HG02970 (cell line): ENCODE data around the gene MED12L.

Experiments used
- ATAC-seq: cut with Tn5 transposase; IDR thresholded peaks from one replicate; pipeline ENCODE4 v1.9.1; 2021; ENCODE audit warnings: mild to moderate bottlenecking, moderate library complexity, moderate number of reproducible peaks; ENCODE audit not compliant: unreplicated experiment, low FRiP score

Gene MED12L

DNA sequence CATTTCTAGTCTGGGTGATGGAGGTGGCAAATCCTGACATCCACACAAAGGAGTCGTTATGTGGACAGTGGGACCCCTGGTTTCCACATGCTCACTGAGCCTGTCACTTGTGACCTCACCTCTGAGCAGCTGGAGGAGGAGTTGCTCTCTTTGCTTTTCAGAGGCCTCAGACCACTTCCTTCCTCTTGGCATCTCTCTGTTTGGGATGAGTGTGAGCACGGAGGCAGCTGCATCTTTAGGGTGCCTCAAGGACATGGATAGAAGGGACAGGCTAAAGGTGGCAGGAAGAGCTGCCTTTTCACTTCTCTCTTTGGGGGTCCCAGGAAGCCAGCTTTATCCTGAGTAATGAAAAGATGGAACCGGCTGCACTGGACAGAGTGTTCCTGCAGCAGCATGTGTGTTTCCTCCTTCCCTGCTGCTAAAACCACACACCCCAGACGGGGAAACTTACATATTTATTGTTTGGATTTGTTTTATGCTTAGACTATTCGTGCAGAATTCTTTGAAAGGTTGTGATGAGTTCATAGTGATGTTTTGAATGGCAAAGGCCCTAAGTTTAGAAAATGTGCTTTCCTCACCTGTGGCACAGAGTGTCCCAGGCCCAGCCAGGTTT, 85.8 kb downstream of the MED12L start:
- no peak for ATAC-seq

DNA sequence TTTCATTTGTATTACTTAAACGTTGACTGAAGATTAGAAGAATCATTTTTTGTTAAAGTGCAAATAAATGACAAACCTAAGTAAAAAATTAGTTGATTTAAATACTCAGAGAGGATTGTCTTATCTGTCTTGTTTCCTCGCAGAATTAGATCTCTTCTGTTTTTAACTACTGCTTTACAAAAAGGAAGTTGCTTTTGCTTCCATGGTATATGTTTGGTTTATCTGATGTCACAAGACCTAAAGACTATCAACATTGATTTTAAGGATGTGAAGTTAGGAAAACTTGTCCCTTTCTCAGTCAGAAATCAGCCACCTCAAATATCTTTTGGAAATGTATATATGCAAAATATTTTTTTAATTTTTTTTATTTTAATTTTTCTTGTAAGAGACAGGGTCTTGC, 88.9 kb downstream of the MED12L start:
- ATAC-seq = no peak

DNA sequence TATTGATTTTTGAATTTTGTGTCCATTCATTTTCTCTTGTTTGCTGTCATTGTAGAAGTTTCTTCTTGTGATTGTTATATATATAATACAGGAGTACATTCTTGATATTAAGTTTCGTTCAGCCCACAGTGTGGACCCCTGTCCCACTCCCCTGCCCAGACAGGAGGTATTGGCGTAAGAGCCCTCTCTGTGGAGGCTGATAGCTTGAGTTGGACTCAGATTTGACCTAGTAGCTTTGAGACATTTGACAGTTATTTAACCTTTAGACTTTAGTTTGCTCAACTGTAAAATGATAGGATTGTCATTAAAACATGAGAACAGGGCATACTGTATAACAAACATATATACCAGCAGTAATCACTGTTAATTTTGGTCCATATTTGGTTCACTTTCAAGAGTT, 90.5 kb downstream of the MED12L start:
- no peak for ATAC-seq

DNA sequence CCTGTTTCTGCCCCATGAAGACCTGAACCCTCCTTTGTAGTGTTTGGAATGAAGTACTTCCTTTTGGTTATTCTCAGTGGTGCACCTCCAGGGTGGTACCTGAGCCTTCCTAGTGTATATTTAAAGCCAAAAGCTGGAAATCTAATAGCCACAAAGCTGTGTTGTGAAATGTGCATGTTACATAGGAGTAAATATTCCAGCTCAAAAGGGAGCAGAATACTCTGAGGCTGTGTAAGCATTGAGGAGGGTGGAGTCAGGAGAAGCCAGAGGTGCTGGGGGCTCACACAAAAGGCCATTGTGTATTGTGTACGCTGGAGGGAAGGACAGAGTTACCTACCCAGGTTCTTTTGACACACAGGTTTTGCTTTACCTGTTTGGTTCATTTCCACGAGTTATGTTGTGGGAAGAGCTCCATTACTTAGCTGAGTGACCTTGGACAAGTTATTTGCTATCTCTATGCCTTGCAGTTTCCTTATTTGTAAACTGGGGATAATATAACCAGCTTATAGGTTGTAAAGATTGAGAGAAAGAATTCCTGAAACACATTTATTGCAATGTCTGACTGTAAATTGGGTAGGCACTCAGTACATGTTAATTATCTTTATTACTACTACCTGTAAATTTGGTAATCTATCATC, 92.9 kb downstream of the MED12L start:
- ATAC-seq = no peak

DNA sequence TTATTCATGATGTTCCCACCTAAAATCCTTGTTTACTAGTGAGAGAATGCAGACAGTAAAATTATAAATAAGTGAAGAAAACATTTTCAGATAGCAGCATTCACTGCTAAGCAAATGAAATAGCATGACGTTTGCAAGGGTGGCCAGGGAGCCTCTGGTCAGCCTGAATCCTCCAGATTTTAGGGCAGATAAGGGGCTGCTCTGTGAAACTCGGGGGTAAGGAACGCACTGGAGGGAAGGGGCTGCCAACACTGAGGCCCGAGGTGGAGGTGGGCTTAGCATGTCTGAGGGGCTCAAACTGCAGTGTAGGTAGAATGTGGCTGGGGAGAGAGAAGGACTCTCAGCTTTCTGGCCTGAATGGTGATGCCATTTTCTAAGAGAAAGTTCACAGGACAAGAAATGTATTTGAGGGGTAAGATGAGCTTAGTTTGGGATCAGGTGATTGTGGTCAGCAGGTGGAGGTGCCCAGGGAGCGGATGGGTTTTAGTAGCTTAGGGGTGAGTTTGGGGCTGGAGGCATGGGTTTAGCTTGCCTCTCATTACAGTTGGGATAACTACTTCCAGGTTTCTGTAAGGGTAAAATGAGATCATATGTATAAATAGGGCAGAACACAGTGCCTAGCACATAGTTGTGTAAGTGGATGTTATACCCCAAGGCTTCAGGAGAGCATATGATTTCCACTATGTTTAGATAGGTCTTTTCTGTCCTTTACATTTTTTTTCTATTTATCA, 97.0 kb downstream of the MED12L start:
- ATAC-seq = no peak

DNA sequence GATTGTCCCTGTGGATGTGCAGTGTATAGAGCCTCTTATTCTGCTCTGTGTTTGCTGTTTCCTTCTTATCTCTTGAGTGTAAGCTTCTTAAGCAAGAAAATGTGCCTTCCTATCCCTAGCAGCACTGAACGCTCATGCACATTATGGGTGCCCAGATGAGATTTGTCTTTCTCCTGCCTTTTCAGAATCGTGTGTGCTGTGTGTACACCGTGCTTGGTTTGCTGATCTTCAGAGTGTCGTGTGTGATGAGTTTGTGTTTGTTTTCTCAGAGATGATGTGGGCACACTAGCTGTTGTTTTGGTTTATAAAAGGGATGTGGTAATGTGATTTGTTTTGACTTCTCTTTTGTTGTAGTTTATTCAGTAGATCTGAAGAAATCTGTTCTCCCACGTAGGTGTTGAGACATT, 97.8 kb downstream of the MED12L start:
- no peak for ATAC-seq

DNA sequence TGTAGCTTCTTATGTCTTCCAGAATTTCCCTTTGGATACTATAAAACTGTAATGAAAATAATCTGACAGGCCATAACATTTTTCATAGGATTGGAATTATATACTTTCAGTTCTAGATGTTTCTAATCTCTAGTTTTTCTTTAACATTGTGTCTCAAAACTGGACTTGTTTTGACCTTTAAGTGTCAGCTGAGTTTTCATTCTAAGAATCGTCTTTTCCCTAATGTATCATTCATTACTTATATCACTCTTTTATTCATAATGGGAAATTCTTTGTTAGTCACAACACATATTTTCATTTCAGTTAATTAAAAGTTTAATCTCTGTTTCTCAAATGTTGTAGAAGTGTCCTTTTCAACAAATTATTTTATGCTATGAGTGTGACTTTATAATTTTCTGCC, 105.6 kb downstream of the MED12L start:
- ATAC-seq = no peak

DNA sequence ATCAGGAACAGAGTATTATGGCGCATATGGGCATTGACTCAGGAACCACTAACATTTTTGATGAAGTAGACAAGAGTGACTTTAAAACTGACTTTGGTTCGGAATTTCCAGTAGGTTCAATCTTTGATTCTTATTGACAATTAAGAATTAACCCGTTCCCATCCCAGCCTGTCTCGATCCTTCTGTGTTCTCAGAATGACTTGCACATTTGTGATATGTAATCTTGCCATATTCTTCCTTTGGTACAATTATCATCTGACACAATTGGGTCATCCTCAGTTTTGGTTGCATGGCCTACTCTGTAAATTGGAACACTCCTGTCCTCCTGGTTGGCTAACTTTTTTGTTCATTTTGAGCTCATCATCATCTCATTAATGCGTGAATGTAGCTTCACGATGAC, 107.1 kb downstream of the MED12L start:
- no peak for ATAC-seq

DNA sequence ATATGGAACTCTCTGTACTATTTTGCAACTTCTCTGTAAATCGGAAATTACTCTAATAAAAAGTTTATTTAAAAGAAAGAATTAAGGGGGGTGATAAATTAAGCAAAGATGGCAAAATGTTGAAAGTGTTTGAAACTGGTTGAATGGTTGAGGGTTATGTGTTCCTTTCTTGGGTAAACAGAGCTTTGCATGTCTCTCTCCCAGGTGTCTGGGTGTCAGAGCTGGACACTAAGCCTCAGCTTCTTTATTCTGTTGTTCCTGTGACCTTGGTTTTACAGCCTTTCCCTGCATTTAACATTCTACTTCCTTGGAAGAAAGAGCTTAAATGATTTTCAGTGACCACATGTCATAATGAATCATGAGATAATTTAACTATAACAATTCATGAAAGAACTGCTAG, 110.4 kb downstream of the MED12L start:
- no peak for ATAC-seq

GRCh38 chr3:151196434-151196833, 111.0 kb downstream of the MED12L start:
- no peak for ATAC-seq

DNA sequence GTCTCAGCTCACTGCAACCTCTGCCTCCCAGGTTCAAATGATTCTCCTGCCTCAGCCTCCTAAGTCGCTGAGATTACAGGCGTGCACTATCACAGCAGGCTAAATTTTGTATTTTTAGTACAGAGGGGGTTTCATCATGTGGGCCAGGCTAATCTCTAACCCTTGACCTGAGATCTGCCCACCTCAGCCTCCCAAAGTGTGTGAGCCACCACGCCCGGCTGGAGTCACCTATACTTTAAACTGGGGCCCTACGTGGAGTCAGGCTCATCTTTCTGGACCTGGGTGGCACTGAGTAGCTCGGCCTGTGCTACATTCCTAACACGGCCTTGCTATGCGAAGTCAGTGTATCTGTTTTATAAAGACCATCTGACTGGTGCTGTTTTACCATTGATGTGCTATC, 111.8 kb downstream of the MED12L start:
- no peak for ATAC-seq

GRCh38 chr3:151197981-151198767, 112.7 kb downstream of the MED12L start:
- ATAC-seq = no peak

- no peak for ATAC-seq
Measured at GRCh38 chr3:151198849-151199248, 113.4 kb downstream of the MED12L start.

DNA sequence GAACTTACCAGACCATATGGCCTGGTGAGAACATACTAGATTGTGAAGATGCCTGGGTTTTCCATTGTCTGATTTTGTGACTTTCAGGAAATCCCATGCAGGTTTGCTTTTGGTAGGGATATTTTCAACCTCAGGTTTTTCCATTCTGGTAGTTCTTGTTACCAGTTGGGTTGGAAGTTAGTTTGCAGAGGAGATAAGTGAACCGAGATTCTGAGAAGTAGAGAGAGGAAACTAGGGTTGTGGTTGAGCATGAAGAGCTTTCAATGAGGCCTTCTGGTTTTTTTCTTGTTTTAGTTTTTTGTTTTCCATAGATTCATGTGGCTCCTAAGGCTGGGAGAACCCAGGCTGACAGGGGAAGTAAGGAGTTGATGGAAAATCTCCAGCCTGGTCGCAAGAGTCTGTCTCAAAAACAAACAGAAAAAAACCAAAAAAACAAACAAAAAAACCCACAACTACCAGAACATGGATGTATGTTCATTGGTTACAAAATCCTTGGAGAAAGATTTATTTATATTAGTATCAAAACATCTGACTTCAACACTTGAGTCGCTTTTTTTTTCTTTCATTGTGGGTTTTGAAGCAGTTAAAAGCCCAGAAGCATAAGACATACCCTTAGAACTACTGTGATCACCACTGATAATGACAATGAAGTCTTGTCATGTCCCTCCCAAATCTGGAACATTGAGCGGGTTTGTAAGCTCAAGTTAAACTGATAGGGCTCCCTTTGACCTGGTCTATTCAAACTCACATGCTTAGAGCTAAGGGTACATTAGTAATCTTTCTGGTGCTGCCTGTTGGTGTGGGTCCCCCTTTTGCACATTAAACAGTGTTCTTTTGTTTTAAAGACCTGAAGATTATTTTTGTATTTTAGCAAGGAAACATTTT, 114.3 kb downstream of the MED12L start:
- no peak for ATAC-seq

- ATAC-seq = no peak
Measured at GRCh38 chr3:151200586-151200985, 115.1 kb downstream of the MED12L start.

DNA sequence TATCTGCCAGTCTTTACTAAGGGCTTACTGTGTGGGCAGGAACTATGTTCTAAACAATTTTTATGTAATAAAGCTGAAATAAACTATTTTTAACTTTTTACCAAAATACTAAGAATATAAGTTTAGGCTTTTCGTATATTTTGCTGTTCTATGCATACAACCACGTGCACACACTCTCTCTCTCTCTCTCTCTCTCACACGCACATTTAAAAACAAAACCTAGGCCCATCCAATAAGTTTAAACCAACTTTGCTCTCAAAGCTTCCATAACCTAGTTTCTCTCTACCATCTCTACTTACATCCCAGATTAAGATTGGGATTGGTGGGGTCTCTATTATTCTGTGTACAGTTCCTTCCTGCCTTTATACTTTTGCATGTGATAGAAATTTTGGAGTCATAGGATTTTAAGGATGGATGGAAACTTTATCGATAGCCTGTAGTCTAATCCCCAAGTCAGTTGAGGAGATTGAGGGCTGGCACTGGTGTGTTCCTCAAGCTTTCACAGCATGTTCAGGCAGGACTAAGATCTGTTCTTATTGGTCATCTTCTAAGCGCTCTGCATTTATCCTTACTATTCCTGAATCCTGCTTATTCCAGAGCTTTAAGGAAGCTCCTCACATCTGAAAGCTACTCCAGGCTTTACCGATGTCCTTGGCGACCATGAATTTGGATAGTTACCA, 115.7 kb downstream of the MED12L start:
- no peak for ATAC-seq

- peak; percentile 75 for ATAC-seq
Measured at GRCh38 chr3:151203051-151203420, 117.6 kb downstream of the MED12L start, which contains the start of gene GPR171. Gene GPR171 (minus strand): TSS chr3:151203216. CDS start chr3:151199386, 3,830 bp downstream.

DNA sequence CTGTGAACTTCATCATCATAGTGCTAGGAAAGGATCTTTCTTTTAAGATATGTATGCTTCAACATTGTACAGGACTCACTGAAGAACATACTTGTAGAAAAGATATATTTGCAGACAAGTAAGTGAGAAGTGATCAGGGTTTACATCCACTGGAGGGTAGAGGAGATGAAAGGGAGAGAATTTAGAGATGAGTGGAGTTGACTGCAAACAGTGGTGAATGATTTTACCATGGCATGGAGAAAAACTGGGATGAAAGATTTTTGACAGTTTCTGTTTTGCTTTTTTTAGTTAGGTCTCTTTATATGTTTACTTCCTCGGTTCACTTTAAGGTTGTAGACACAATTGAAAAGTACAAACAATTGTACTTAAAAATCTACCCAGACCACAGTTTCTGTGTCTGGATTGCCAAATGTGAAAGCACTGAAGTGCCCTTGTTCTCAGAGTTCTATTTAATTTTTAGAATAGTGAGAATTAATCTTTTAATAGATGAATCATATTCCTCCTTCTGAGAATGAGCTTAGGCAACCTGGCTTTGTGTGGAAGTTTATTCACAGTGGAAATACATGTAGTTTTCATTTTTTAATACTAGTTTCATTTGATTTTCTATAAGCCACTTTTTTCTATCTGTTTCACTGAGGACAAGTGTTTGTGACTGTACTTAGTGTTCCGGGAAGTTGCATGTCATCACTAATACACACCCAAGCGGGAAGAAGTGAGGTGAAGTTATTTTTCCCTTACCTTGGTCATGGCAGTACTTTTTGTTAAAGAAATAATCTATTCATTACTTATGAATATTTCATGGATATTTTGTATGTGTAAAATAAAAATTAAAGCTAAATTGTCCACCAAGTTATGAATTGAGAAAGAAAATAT, 119.3 kb downstream of the MED12L start:
- no peak for ATAC-seq

GRCh38 chr3:151205482-151205881, 120.0 kb downstream of the MED12L start:
- ATAC-seq = no peak
